ENCODE data around the gene ZDHHC5.
A peak's percentile ranks its signal among the peaks of the same experiment; 100 is the strongest.
"Not testable (repeated sequence)": the region's sequence is repeated elsewhere in the genome, so short reads cannot be mapped to it uniquely, and the experiment has no call there.

Gene ZDHHC5

DNA sequence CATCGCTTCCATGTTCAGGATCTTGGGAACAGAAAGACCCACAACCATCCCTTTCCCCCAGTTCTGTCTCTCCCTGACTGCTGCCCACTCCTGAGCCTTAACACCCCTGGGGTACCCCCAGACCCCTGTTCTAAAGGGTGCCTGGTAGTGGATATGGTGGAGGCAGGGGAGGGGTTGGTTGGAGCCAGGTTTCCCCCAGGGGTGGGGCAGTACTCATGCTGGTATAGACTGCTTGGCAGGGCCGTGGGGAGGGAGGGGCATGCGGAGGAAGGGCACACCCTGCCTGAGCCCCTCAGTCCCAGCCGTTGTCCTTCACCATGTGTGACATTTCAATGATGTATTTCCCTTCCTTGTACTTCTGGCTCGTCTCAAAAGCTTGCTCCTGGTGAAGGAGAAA is 22.2 kb upstream of the ZDHHC5 start:
- no peak for DNase-seq

DNA sequence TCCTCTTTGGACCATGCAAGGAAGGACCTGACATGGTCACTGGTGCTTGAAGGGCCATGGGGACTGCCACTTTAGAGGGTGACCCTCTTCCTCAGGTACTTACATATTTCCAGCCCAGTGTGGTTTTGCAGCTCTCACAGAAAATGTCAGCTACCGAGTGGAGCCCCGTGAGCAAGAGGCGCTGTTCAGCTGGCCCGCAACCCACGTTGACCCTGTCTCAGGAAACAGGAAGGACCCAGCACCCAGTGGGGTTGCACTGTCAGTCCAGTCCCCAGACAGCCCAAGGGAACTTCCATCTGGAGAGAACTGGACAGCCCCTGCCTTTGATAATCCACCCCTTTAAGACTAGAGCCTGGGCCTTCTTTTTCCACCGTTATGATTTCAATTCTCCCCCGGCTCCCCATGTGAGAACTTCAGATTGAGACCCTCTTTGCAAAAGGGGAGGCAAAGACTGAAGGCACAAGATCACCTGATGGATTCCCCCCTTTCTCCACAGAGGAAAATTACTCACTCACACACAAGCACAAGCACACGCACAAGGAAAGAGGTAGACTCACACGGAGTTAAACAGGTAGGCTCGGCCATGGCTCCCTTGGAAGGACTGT is 21.6 kb upstream of the ZDHHC5 start:
- DNase-seq: no peak

DNA sequence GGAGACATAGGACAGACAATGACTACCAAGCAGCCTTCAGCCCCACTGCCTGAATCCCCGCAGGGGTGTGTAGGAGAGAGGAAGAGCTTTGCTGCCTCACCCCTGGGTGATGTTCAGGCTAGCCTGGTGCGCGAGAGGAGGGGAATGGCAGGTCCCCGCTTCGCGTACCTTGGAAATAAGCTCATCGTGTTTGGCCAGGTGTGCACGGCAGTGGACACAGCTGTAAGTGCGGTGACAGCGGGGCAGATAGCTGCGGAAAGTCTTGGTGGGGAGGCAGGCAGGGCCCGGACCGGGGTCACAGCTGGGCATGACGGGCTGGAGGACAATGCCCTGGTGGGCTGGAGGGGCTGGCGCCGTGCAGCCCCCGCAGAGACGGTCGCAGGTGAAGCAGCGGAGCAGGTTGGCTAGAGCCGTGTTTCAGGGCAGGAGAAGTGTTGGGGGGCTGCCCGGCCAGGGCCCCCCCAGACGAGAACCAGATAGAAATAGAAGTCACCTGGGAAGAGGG is 21.1 kb upstream of the ZDHHC5 start:
- no peak for DNase-seq

DNA sequence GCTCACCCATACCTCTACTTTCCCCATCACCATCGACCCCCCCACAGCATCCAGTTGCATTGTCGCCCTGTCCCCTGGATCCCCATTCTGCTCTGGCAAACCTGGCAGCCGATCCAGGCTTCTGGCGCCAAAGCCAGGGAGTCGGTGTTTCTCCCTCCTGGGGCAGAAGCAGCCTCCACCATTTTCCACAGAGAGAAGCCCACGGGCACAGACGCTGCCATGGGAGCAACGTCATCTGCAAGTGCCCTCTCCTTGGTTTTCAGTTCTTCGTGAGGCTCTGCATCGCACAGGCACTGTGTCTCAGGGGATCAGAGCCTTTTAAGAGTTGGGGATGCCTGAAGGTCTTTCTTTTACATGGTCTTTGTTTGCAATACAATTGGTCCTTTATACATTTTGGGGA is 20.5 kb upstream of the ZDHHC5 start:
- DNase-seq: no peak

DNA sequence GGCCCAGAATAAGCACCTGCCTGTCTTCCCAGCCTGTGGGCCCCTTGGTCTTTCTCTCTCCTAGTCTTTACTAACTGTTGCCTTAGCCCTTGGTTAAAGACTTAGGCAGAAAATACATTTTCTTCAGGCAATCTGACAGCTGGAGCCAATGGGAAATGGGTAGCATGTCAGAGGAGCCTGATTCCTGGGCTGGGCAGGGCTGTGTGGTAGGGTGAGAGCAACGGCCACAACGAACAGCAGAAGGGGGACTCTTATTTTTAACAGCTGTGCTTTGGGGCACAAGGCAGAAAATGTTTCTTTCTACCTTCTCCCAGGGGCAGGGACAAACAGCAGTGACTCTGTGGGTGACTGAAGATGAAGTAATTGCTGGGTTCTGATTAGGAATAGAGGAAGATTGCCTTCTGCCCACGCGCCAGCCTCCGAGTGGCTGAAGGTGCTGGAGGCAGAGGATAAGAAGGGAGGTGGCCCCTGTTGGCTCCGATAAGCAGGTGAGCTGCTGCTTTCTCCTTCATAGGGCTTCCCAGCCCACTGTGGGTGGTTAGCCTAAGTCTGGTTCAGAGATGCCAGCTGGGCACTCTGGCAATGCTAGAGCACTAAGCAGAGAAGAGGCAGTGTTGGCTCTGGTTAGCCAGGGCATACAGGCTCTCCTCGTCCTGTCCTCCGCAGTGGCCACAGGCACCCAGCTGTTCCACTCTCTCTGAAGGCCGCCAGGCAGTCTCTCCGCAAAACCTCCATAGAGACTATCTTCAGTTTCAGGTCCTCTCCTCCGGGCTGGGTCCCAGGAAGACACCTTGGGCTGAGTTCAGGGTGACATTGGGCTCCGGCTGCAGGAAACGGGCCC is 19.7 kb upstream of the ZDHHC5 start:
- no peak for DNase-seq

DNA sequence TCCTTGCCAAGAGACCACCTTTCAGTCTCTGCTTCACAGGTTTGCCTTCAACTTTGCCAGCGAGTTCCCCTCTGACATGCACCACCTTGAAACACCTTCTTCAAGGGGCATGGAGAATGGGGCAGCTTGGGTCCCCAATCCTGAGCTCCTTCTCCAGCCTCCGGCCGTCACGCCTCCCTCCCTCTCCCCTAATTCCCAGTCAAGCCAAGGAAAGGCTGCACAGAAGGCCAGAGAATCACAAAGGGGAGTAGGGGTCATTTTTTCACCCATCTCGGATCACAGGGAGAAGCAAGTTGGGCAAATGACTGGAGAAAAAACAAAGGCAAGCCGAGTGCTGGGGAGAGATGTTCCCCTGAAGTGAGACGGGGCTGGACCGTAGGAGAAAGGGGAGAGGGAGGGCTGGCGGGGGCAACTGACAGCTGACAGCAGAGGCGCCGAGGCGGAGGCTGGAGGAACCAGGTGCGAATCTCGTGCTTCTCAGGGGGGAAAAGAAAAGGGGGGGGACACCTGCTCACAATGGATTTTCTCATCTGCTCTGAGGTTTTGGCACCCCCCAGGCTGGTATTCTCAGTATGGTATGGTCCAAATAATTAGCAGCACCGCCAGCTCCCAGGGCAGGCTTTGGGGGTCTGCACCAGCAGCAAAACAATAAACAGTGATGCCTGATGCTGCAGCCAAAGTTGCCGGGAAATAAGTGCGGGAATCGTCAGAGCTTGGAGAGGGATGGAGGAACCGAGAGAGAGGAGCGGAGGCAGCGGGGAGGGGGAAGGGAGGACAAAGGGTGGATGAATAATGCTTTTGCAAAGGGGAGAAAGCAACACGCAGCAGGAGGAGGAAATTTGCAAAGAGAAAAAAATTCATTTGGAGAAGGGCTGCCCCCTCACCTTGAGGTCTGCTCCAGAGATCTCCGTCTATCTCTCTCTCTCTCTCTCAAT is 18.8 kb upstream of the ZDHHC5 start:
- no peak for DNase-seq

DNA sequence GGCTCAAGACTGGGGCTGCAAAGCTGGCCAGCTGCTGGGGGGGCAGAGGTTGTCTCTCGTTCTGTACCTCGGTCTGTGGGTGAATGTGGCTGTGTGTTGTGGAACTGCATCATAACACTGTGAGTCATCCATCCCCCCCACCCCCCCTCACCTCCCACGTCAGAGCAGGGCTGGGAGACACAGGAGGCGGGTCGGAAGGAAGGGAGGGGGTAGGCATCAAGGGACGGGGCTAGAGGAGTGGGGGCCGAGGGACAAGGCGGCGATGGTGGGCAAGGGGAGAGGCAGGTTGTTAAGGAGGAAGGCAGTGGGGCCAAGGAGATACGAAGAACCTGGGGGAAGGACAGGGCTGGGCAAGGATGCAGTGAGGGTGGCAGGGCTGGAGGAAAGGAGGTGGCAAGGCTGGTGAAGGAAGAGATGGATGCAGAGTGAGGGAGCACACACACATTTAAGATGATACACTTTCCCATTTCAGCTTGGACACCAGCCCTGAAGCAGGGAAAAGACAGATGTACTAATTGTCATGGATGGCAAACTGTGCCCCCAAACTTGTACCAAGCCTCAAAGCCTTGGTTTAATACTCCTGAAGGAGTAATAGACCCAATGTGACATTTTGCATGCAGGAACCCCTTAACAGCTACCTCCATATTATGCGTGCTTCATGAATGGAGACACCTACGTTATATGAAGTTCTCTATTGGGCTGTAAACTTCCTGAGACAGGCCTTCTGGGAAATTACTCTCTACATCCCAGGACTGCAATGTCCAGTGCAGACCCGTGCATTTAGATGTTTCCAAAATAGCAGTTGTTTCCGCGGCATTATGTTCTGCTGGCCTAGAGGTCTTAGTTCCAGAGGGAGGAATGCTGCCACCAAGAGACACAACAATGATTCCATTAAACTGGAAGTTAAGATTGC is 17.8 kb upstream of the ZDHHC5 start, which contains the start of gene YPEL4:
TSS of gene YPEL4 (minus strand) at position 87 of the 913 bp plus-strand sequence. CDS start 2,805 bp downstream, outside the sequence.
- DNase-seq: no peak

DNA sequence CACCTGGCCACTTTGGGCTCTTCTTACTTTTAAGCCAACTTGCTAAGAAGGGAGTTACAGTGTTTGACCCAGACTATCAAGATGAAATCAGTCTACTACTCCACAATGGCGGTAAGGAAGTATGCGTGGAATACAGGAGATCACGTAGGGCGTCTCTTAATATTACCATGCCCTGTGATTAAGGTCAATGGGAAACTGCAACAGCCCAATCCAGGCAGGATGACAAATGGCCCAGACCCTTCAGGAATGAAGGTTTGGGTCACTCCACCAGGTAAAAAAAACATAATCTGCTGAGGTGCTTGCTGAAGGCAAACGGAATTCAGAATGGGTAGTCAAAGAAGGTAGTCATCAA is 17.2 kb upstream of the ZDHHC5 start:
- DNase-seq: no peak

DNA sequence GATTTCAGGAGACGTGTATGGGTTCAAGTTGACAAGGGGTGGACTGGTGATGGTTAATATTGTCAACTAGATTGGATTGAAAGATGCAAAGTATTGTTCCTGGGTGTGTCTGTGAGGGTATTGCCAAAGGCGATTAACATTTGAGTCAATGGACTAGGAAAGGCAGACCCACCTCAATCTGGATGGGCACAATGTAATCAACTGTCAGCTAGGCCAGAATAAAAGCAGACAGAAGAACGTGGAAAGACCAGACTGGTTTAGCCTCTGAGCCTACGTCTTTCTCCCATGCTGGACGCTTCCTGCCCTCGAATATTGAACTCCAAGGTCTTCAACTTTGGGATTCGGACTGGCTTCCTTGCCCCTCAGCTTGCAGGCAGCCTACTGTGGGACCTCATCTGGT is 16.5 kb upstream of the ZDHHC5 start:
- no peak for DNase-seq

DNA sequence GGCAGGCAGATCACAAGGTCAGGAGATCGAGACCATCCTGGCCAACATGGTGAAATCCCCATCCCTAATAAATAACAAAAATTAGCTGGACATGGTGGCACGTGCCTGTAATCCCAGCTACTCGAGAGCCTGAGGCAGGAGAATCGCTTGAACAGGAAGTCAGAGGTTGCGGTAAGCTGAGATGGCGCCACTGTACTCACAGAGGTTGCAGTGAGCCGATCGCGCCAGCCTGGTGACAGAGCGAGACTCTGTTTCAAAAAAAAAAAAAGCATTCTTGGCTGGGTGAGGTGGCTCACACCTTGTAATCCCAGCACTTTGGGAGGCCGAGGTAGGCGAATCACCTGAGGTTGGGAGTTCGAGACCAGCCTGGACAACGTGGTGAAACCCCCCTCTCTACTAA is 15.7 kb upstream of the ZDHHC5 start:
- DNase-seq: not testable (repeated sequence)

DNA sequence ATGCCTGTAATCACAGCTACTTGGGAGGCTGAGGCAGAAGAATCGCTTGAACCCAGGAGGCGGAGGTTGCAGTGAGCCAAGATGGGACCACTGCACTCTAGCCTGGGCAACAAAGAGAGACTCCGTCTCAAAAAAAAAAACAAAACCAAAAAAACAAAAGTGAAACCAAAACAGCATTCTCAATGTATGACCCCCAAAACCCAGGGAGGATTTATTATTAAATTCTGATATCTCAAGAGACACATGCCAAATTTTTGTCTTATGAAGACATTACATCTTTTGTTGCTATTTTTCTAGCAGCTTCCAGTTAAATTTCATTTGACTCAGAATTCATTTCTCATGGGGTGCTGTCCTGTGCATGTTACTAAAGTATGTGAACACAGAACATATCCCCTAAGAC is 15.3 kb upstream of the ZDHHC5 start:
- no peak for DNase-seq

DNA sequence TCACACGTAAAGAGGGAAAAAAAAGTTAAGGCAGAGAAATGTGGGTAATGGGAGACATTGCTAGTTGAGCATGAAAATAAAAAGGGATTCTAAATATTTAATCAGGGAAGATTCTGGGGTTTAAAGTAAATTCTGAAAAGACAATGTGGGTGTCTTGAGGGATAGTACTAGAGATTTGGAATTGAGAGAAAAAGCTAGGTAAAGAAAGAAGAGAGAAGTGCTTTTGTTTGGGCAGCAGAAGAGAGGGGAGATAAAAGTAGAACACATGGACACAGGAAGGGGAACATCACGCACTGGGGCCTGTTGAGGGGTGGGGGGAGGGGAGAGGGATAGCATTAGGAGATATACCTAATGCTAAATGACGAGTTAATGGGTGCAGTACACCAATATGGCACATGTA is 14.8 kb upstream of the ZDHHC5 start:
- no peak for DNase-seq

DNA sequence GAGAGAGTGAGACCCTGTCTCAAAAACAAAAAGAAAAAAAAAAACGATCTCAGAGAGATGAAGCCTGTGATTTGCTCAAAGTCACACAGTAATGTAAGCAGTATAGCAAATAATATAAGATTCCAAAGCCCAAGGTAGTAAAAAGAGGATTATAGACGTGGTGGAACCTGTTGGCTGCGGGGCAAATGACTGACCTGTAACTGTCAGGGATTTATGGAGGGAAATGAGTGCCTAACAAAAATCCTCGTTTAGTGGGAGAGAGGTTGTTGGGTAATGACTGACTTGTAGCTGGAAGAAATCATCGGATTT is 11.1 kb upstream of the ZDHHC5 start:
- no peak for DNase-seq

DNA sequence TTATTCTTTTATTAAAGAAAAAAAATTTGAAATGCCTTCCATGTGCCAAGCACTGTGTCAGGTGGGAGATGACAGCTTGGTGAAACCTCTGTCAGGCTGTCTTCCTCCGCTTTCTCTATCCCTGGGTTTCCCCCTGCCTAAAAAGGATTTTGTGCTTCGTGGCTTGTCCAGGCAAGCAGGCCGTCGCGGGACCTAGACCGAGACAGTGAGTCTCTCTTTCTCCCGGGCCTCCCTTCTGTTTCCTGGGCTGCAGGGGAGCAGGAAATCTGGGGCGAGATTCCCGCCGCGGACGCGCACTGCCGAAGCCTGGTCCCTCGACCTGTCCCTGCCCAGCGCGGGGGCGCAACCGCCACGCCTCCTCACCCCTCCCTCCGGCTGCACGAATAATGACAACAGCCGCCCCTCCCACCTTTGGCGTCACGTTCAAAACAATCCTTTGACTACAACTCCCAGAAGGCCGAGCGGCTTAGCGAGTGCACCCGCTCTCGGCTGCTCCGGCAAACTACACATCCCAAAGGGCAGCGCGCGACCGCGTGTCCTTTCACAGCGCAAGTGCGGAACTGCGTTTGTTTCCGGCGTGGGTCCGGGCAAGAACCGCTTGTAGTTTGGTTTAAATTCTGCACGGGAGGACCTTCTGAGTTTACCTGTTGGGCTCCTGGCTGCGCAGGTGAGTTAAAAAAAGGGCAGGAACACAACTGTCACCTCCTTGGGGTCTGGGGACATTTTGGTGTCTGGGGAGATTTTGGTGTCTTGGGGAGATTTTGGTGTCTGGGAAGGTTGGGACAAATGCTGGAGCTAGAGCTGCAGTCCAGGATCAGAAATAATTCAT is 10.5 kb upstream of the ZDHHC5 start, which contains the start of gene CLP1:
TSS of gene CLP1 (plus strand) at position 569 of the 829 bp plus-strand sequence. CDS start 1,715 bp downstream, outside the sequence.
- DNase-seq: peak; percentile 97

DNA sequence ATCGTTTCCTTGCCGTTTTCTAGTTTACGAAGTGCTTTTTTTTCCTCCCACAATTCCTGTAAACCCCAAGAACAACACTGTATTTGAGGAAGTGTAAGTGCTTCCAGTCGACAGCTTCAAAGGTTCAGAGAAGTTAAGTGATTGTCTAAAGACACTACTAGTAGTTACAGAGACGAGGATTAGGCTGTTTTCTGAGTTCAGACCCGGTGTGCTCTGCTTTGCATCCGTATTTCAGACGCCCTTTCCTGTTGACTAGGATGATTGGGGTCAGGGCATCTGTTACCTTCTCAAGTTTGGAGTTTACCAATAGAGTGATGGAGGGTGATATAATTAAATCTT is 9.9 kb upstream of the ZDHHC5 start:
- no peak for DNase-seq

DNA sequence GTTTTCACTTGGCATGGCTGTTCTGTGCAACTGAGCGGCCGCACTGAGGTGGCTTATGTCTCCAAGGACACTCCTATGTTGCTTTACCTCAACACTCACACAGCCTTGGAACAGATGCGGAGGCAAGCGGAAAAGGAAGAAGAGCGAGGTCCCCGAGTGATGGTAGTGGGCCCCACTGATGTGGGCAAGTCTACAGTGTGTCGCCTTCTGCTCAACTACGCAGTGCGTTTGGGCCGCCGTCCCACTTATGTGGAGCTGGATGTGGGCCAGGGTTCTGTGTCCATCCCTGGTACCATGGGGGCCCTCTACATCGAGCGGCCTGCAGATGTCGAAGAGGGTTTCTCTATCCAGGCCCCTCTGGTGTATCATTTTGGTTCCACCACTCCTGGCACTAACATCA is 8.2 kb upstream of the ZDHHC5 start:
- no peak for DNase-seq

DNA sequence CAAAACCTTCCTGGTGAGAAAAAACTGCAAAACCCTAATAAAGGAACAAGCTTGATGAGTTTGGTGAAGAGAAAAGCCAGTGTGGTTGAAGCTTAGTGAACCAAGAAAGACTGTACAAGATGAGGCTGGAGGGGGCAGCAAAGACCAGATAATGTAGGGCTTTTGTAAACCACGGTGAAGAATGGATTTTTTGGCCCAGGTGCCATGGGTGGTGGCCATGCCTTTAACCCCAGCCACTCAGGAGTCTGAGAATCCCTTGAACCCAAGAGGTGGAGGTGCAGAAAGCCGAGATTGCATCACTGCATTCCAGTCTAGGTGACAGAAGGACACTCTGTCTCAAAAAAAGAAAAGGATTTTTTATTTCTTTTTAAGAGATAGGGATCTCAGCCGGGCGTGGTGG is 5.0 kb upstream of the ZDHHC5 start:
- no peak for DNase-seq

DNA sequence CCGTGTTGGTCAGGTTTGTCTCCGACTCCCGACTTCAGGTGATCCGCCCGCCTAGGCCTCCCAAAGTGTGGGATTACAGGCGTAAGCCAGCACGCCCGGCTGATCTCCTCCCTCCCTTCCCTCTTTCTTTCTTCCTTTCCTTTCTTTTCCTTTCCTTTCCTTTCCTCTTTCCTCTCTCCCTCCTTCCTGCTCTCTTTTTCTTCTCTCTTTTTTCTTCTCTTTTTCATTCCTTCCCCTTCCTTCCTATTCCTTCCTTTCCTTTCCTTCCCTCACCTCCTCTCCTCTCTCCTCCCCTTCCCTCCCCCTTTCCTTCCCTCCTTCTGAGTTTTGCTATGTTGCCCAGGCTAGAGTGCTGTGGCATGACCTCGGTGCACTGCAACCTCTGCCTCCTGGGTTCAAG is 3.9 kb upstream of the ZDHHC5 start:
- no peak for DNase-seq

DNA sequence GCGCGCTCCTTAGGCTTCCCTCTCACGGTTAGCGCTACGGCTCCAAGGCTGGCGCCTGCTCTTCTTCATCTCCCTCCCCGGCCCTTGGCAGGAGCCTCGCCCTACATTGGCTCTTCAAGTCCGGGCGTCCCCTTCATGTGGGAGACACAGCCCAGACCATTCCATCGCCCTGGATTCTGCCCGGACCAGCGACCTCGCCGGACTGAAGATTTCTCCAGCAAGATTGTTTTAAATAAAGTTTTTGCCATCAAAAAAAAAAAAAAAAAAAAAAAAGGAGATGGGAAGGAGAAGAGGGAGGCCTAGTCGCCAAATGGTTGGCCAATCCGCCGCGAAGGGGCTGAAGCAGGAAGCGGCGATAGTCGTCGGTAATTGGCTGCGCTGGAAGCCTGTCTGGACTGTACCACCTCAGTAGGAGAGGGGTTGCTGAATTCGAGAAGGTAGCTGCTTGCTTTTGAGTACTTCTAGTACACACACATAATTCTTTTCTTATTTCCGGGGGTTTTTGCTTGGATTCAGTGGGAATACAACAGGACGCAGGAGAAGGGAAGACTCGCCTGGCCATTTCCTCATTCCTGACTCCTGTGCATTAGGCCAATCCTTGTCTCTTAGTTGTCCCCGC is 688 bp upstream of the ZDHHC5 start:
- DNase-seq: peak; percentile 98

DNA sequence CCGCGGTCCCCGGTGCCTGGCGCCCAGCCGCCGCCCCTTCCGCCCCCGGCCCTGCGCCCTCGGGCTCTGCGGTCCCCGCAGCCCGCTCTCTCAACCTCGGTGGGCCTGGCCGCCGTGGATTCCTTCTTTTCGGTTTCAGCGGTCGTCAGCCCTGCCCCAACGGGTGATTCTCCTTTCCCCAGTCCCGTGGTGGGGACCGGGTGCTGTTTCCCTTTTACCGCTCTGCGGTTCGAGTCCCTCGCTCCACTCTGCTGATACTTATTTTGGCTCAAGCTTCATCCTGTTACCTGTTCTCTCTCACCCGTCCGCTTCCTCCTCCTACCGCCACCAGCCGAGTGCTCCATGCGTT is 494 bp downstream of the ZDHHC5 start:
- no peak for DNase-seq

DNA sequence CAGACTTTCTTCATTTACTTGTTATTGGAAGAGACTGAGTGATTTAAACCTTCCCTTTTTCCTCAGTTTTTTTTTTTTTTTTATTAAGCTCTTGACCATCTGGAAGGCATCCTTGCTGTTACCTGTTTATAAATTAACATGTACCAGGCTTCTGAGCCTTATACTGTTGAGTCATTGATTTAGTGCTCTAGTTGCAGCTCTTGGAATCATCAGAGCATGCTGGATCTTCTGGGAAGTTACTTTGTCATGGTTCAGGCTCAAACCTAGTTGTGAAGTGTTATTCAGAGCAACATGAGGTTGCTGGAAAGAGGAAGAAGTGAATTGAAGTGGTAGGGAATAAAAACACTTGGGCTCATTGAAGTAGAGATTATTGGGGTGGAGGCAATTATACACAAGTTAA is 6.3 kb downstream of the ZDHHC5 start:
- no peak for DNase-seq

Measured in NCI-H446 treated with DMSO at 0.1 percent for 48 hours (cell line).